NCI-H2029 (cell line): ENCODE data around the gene ARHGAP4.

Experiments used
- DNase-seq: peaks from one replicate; lab custom pipeline; 2025; lab: John Stamatoyannopoulos, UW

The ARHGAP4 gene

GRCh38 chrX:153925739-153926551, at the start of gene ARHGAP4:
Gene ARHGAP4, minus strand, starts transcription at chrX:153926264. Its CDS starts 62 bp downstream, at chrX:153926202.
- DNase-seq, result no peak

GRCh38 chrX:153974726-153975286, 48.7 kb upstream of the ARHGAP4 start:
- no peak for DNase-seq

GRCh38 chrX:153974003-153974725, 48.1 kb upstream of the ARHGAP4 start:
- no peak for DNase-seq

- DNase-seq, result no peak
Observed at GRCh38 chrX:153973127-153974002, 47.3 kb upstream of the ARHGAP4 start.

GRCh38 chrX:153972368-153973126, 46.5 kb upstream of the ARHGAP4 start, which contains the start of gene TMEM187:
Gene TMEM187, plus strand, starts transcription at chrX:153972754. Its CDS starts 9,309 bp downstream, at chrX:153982063.
- DNase-seq, result peak; percentile 84

- peak; percentile 79 for DNase-seq
Observed at GRCh38 chrX:153971450-153972367, 45.6 kb upstream of the ARHGAP4 start, which contains the start of gene HCFC1. Gene HCFC1, minus strand, starts transcription at chrX:153971818. Its CDS starts 978 bp downstream, at chrX:153970840.

GRCh38 chrX:153971124-153971449, 45.0 kb upstream of the ARHGAP4 start:
- peak; percentile 73 for DNase-seq

GRCh38 chrX:153970357-153971123, 44.5 kb upstream of the ARHGAP4 start:
- DNase-seq, result peak; percentile 51

- no peak for DNase-seq
Observed at GRCh38 chrX:153969904-153970356, 43.9 kb upstream of the ARHGAP4 start.

- no peak for DNase-seq
Observed at GRCh38 chrX:153969125-153969903, 43.2 kb upstream of the ARHGAP4 start.

- DNase-seq, result no peak
Observed at GRCh38 chrX:153968754-153969124, 42.7 kb upstream of the ARHGAP4 start.

GRCh38 chrX:153968255-153968654, 42.2 kb upstream of the ARHGAP4 start:
- no peak for DNase-seq

GRCh38 chrX:153967536-153968224, 41.6 kb upstream of the ARHGAP4 start:
- DNase-seq, result no peak

GRCh38 chrX:153966841-153967535, 40.9 kb upstream of the ARHGAP4 start:
- DNase-seq, result no peak

GRCh38 chrX:153966283-153966688, 40.2 kb upstream of the ARHGAP4 start:
- DNase-seq, result no peak

GRCh38 chrX:153965406-153965805, 39.3 kb upstream of the ARHGAP4 start:
- no peak for DNase-seq

- DNase-seq, result no peak
Observed at GRCh38 chrX:153964105-153964504, 38.0 kb upstream of the ARHGAP4 start.
